ENCODE measurements around the gene SLC7A1.

The SLC7A1 gene

GRCh38 chr13:29532116-29532515, 63.4 kb downstream of the SLC7A1 start:
- peak overlapping the region; percentile 7 for H3K27ac Mint-ChIP-seq

DNA sequence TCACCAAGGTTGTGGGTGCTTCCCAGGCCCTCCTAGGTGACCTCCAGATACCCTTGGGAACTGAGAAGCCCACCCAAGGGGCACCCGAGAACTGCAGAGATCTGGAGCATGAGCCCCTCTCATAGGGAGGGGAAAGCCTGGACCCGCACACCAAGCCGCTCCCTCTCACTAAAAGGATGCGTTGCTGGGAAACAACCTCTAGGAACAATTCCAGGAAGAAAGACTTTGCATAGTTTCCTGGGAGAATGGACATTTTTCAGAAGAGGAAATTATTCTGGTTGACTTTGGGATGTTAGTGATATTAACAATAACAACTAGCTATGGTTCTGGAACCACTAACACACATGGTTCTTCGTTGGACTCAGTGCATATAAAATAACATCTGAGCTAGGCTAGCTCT, 64.6 kb downstream of the SLC7A1 start:
- H3K4me3 Mint-ChIP-seq, result no peak overlapping the region
- no peak for DNase-seq
- peaks cover 30% of the 10 kb centered on the region for H3K36me3 Mint-ChIP-seq (ENCODE audit: low read depth)
- peaks cover 25% of the 10 kb centered on the region for H3K4me1 Mint-ChIP-seq
- no peaks in the 10 kb centered on the region for H3K9me3 Mint-ChIP-seq
- no peaks in the 10 kb centered on the region for H3K27me3 Mint-ChIP-seq (ENCODE audit: low read depth, poor library complexity)
- H3K27ac Mint-ChIP-seq, result no peak overlapping the region
- TF ChIP-seq CTCF (IDR thresholded peaks at IDR 0.05), result no peak

More at GRCh38 chr13:29532116-29532515, 63.4 kb downstream of the SLC7A1 start:
- DNase-seq, result no peak
- Mint-ChIP-seq H3K4me3 (no peak overlapping the region), H3K4me1 (peaks cover 23% of the 10 kb centered on the region), H3K36me3 (ENCODE audit: low read depth) (peaks cover 29% of the 10 kb centered on the region), H3K9me3 (no peaks in the 10 kb centered on the region), H3K27me3 (ENCODE audit: low read depth, poor library complexity) (no peaks in the 10 kb centered on the region)
- TF ChIP-seq CTCF (IDR thresholded peaks at IDR 0.05), result no peak

DNA sequence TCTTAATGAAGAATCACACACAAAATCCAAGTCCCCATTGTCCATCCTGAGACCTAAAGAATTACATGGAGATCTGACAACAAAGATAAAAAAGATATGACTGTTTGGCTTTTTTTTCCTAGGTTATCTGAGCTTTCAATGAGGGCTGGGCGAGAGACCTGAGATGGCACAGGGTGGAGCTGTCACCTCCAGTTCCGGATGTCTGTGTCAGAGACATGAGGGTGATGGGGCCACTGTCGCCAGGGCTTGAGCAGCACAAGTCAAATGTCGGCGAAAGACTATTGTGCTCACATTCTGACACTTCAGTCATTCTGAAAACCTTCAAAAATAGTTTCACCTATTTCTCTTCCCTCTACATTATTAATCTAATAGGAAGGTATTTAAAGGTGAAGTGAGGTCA, 65.7 kb downstream of the SLC7A1 start:
- Mint-ChIP-seq H3K36me3 (ENCODE audit: low read depth) (peaks cover 29% of the 10 kb centered on the region), H3K4me1 (peaks cover 28% of the 10 kb centered on the region), H3K27me3 (ENCODE audit: low read depth, poor library complexity) (no peaks in the 10 kb centered on the region), H3K4me3 (no peak overlapping the region), H3K9me3 (no peaks in the 10 kb centered on the region), H3K27ac (no peak overlapping the region)
- no peak for DNase-seq
- no peak for TF ChIP-seq CTCF (IDR thresholded peaks at IDR 0.05)

DNA sequence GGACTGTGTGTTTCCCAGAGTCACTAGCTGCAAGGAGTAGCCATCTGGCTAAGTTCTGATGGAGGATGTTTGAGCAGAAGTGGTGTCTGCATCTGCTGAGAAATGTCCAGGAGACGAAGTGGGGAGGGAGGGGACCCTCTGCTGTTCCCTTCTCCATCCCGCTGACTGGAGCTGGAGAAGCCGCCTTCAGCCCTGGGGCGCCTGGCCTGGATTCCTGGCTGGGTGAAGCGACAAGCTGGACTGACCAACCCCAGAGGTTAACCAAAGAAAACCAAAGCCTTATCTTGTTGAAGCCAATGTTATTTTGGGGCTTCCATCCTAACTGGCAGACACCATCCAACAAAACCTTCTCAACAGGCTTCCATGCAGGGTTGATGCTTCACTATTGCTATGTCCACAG, 67.6 kb downstream of the SLC7A1 start:
- Mint-ChIP-seq H3K36me3 (ENCODE audit: low read depth) (peaks cover 33% of the 10 kb centered on the region), H3K27ac (no peak overlapping the region), H3K4me1 (peaks cover 46% of the 10 kb centered on the region), H3K27me3 (ENCODE audit: low read depth, poor library complexity) (no peaks in the 10 kb centered on the region), H3K4me3 (no peak overlapping the region), H3K9me3 (no peaks in the 10 kb centered on the region)
- no peak for DNase-seq
- no peak for TF ChIP-seq CTCF (IDR thresholded peaks at IDR 0.05)

DNA sequence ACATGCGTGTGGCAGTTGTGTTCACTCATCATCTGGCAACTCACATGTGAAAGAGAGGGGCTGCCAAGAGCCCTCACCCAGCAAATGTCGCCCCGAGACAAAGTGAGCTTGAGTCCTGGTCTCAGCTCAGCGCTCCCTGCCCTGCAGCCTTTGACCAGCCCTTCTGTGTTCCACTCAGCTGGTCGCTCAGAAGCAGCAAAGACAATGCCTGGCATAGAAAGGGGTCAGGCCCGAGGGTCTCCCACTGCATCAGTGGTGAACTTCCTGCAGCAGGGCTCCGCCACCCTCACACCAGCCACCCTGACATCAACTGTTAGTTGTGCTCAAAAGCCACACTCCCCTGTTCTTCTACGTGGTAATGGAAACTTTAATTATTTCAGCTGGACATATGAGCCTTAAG, 68.0 kb downstream of the SLC7A1 start:
- H3K36me3 Mint-ChIP-seq (ENCODE audit: low read depth), result peaks cover 37% of the 10 kb centered on the region
- H3K27ac Mint-ChIP-seq, result no peak overlapping the region
- no peaks in the 10 kb centered on the region for H3K9me3 Mint-ChIP-seq
- no peak overlapping the region for H3K4me3 Mint-ChIP-seq
- no peak for TF ChIP-seq CTCF (IDR thresholded peaks at IDR 0.05)
- peaks cover 42% of the 10 kb centered on the region for H3K4me1 Mint-ChIP-seq
- H3K27me3 Mint-ChIP-seq (ENCODE audit: low read depth, poor library complexity), result no peaks in the 10 kb centered on the region
- no peak for DNase-seq

GRCh38 chr13:29526741-29527140, 68.7 kb downstream of the SLC7A1 start:
- Mint-ChIP-seq H3K4me3 (no peak overlapping the region), H3K27me3 (ENCODE audit: low read depth, poor library complexity) (no peaks in the 10 kb centered on the region), H3K9me3 (no peaks in the 10 kb centered on the region), H3K27ac (no peak overlapping the region), H3K4me1 (peaks cover 47% of the 10 kb centered on the region), H3K36me3 (ENCODE audit: low read depth) (peaks cover 44% of the 10 kb centered on the region)
- DNase-seq, result no peak
- TF ChIP-seq CTCF (IDR thresholded peaks at IDR 0.05), result no peak
